ENCODE data around the gene STARD13.

DNA sequence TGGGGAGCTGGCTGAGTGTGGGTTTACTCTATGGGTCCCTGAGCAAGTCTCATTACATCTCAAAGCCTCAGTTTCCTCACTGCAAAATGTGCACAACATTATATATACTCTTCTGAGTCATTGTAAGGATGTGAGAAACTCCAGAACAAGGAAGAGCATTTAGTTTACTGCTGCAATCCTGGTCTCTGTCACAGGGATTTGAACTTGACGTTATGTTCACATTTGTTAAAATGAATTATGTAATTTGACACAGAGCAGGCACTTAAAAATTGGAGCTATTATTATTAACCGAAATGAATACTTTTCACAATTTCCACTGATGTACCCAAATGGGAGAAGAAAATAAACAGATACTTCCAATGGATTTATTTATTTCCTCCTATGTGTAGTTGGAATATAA is 101.0 kb downstream of the STARD13 start:
- TF ChIP-seq, protein P1, sequence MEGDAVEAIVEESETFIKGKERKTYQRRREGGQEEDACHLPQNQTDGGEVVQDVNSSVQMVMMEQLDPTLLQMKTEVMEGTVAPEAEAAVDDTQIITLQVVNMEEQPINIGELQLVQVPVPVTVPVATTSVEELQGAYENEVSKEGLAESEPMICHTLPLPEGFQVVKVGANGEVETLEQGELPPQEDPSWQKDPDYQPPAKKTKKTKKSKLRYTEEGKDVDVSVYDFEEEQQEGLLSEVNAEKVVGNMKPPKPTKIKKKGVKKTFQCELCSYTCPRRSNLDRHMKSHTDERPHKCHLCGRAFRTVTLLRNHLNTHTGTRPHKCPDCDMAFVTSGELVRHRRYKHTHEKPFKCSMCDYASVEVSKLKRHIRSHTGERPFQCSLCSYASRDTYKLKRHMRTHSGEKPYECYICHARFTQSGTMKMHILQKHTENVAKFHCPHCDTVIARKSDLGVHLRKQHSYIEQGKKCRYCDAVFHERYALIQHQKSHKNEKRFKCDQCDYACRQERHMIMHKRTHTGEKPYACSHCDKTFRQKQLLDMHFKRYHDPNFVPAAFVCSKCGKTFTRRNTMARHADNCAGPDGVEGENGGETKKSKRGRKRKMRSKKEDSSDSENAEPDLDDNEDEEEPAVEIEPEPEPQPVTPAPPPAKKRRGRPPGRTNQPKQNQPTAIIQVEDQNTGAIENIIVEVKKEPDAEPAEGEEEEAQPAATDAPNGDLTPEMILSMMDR (IDR thresholded peaks at IDR 0.05) = no peak
- no peak for TF ChIP-seq ZFX (IDR thresholded peaks at IDR 0.05; ENCODE audit: borderline replicate concordance)
